ENCODE measurements around the gene WNT7B.

The WNT7B gene

DNA sequence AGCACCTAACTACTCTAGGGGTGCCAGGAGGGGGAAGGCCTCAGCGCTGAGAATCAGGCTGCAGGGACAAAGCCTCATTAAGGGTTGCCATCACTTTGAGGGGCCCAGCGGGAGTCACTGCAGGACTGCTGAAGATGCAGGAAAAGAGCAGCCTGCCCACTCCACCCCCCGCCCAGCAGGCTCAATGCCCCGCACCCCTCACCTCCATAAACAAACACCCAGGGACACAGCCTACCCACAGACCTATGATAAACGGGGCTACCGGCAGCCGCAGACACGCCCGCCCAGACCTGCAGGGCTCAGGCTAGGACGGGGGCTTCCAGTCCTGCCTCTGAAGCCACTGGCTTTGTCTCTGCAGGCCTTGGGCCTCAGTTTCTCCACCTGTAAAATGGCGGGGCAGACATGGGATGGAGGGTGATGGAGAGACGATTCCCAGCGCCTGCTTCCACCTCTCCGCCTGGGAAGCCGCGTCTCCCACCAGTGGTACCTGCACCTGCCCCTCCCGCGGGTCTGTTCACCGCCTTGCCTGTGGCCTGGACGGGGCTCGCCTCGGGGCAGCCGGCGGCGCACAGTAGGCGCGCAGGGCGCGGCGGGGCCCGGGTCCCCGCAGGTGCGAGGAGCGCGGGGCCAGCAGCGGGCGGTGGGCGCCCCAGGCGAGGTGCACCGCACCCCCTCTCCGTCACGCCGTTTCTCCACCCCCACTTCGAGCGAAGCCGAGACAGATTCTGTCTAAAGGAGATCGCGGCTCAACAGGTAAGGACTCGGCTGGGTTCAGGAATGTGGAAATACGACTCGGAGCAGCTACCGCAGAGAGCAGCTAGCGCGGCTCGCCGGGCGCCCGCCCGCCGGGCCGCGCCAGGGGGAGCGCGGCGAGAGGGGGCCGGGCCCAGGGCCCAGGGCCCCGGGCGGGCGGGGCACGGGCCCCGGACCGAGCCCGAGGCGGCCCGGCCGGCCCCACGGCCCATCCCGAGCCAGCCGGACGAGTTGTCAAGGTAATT lies 1.5 kb downstream of the WNT7B start:
- Histone ChIP-seq H3K9ac (no peak overlapping the region), H3K4me2 (no peak overlapping the region), H3K27me3 (ENCODE audit: insufficient read depth, low read depth) (peaks cover 48% of the 10 kb centered on the region), H3K27ac (no peak overlapping the region), H3K79me2 (ENCODE audit: insufficient read depth, low read depth) (no peaks in the 10 kb centered on the region), H2AFZ (ENCODE audit: low read depth) (no peak overlapping the region), H3K36me3 (ENCODE audit: insufficient read depth) (no peaks in the 10 kb centered on the region), H3K4me3 (IDR thresholded peaks at IDR 0.05; ENCODE audit: insufficient read depth, low read depth, low read length) (no peak overlapping the region), H3K4me1 (ENCODE audit: low read depth, poor library complexity, severe bottlenecking) (peaks cover 8% of the 10 kb centered on the region), H4K20me1 (ENCODE audit: insufficient read depth) (no peaks in the 10 kb centered on the region)
- TF ChIP-seq, protein P1, sequence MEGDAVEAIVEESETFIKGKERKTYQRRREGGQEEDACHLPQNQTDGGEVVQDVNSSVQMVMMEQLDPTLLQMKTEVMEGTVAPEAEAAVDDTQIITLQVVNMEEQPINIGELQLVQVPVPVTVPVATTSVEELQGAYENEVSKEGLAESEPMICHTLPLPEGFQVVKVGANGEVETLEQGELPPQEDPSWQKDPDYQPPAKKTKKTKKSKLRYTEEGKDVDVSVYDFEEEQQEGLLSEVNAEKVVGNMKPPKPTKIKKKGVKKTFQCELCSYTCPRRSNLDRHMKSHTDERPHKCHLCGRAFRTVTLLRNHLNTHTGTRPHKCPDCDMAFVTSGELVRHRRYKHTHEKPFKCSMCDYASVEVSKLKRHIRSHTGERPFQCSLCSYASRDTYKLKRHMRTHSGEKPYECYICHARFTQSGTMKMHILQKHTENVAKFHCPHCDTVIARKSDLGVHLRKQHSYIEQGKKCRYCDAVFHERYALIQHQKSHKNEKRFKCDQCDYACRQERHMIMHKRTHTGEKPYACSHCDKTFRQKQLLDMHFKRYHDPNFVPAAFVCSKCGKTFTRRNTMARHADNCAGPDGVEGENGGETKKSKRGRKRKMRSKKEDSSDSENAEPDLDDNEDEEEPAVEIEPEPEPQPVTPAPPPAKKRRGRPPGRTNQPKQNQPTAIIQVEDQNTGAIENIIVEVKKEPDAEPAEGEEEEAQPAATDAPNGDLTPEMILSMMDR (conservative IDR thresholded peaks at IDR 0.05; ENCODE audit: low read depth, low read length): no peak

DNA sequence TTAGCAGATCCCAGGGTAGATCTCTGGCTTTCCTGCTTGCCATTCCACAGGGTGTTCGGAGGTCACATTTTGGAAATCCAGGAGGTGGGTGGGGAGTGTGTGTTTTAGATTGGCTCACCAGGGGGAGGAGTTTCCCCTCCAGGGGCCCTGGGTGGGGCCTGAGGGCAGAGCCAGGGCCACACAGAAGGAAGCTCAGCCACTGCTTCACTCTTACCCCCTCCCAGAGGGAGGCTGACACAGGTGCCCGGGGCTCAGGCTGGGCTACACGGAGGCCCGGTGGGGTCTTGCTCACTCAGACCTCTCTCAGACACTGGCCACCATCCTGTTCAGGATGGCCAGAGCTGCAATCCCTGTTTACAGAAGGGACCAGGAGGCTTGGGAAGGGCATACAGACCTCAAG lies 2.5 kb downstream of the WNT7B start:
- H3K9ac ChIP-seq: no peak overlapping the region
- TF ChIP-seq, protein P1 (conservative IDR thresholded peaks at IDR 0.05; ENCODE audit: low read depth, low read length): no peak
- H4K20me1 ChIP-seq (ENCODE audit: insufficient read depth): no peaks in the 10 kb centered on the region
- H3K27me3 ChIP-seq (ENCODE audit: insufficient read depth, low read depth): peaks cover 53% of the 10 kb centered on the region
- H3K4me3 ChIP-seq (IDR thresholded peaks at IDR 0.05; ENCODE audit: insufficient read depth, low read depth, low read length): no peak overlapping the region
- no peak overlapping the region for H2AFZ ChIP-seq (ENCODE audit: low read depth)
- H3K36me3 ChIP-seq (ENCODE audit: insufficient read depth): no peaks in the 10 kb centered on the region
- no peak overlapping the region for H3K4me2 ChIP-seq
- H3K4me1 ChIP-seq (ENCODE audit: low read depth, poor library complexity, severe bottlenecking): peaks cover 8% of the 10 kb centered on the region
- no peak overlapping the region for H3K27ac ChIP-seq
- no peaks in the 10 kb centered on the region for H3K79me2 ChIP-seq (ENCODE audit: insufficient read depth, low read depth)

DNA sequence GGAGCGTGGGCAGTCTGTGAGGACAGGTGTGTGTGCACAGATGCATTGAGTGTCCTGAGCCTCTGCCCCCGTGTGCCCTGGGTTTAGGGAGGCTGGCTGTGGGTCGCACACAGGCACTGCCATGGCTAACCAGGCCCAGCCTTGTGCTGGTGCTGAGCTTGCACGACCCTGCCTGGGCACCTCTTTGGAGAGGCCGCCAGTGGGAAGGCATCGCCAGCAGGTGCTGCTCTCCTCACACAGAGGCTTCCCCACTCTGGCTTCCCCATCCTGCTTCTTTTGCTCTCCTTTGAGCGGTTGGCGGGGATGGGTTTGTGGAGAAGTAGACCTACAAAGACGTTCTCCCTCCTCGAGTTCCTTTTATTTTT lies 4.1 kb downstream of the WNT7B start:
- no peak overlapping the region for H2AFZ ChIP-seq (ENCODE audit: low read depth)

DNA sequence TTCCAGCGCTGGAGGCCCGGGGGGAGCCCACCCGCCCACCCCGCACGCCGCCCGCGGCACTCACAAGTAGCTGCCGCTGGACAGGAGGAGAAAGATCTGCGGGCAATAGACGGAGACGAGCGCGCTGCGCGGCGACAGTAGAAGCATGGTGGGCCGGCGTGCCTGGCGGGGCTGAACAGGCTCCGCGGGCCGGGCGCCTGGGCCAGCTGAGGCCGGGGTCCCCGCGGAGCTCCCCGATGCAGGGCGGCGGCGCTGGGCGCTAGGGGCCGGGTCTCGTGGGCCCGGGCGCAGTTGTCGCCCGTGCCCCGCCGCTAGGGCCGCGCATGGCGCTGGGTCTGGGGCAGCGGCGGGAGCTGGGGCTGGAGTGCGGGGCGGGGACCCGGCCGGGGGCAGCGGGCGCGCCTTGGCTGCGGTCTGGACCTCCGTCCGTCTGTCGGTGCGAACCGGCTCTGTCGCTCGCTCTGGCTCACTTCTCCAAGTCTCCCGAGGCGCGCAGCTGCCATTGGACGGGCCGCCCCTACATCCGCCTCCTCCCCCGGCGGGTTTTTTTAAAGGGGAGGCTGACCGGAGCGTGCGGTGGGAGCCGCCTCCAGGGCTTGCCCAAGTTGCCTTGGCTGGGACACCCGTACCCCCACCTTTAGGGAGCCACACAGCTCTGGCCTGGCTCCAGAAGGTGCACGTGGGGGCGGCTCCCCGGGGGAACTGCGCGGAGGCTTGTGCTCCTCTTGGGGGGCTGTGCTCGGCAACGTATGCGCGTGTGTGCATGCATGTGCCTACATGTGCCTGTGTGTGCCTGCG lies 4.7 kb downstream of the WNT7B start:
- Histone ChIP-seq H3K4me2 (no peak overlapping the region), H3K36me3 (ENCODE audit: insufficient read depth) (no peaks in the 10 kb centered on the region), H3K27ac (no peak overlapping the region), H3K4me3 (IDR thresholded peaks at IDR 0.05; ENCODE audit: insufficient read depth, low read depth, low read length) (no peak overlapping the region), H4K20me1 (ENCODE audit: insufficient read depth) (no peaks in the 10 kb centered on the region), H3K27me3 (ENCODE audit: insufficient read depth, low read depth) (peaks cover 57% of the 10 kb centered on the region; the same call in 1 of the 2 replicates), H2AFZ (ENCODE audit: low read depth) (no peak overlapping the region), H3K9ac (no peak overlapping the region), H3K4me1 (ENCODE audit: low read depth, poor library complexity, severe bottlenecking) (no peaks in the 10 kb centered on the region), H3K79me2 (ENCODE audit: insufficient read depth, low read depth) (no peaks in the 10 kb centered on the region)
- TF ChIP-seq, protein P1 (conservative IDR thresholded peaks at IDR 0.05; ENCODE audit: low read depth, low read length): no peak

More for the DNA sequence above, 4.1 kb downstream of the WNT7B start:
- H3K79me2 ChIP-seq (ENCODE audit: insufficient read depth, low read depth): no peaks in the 10 kb centered on the region
- H3K4me1 ChIP-seq (ENCODE audit: low read depth, poor library complexity, severe bottlenecking): no peaks in the 10 kb centered on the region
- H3K4me2 ChIP-seq: no peak overlapping the region
- H3K27ac ChIP-seq: no peak overlapping the region
- TF ChIP-seq, protein P1 (conservative IDR thresholded peaks at IDR 0.05; ENCODE audit: low read depth, low read length): no peak
- H3K36me3 ChIP-seq (ENCODE audit: insufficient read depth): no peaks in the 10 kb centered on the region
- H3K9ac ChIP-seq: no peak overlapping the region
- no peaks in the 10 kb centered on the region for H4K20me1 ChIP-seq (ENCODE audit: insufficient read depth)
- peaks cover 60% of the 10 kb centered on the region for H3K27me3 ChIP-seq (ENCODE audit: insufficient read depth, low read depth)
- no peak overlapping the region for H3K4me3 ChIP-seq (IDR thresholded peaks at IDR 0.05; ENCODE audit: insufficient read depth, low read depth, low read length)
